Stimulated activated CD8-positive, alpha-beta memory T cell treated with anti-CD3 and anti-CD28 coated beads, Interleukin-7, amount 100 ng/mL, for 24 hours (primary cell): ENCODE results near the gene TRIO.

Source experiments
- DNase-seq: peaks from one replicate; pipeline ENCODE4 v3.0.0-alpha.2; 2020; ENCODE audit warnings: low read depth

The TRIO gene

GRCh38 chr5:14297697-14298096, 154.6 kb downstream of the TRIO start:
- no peak for DNase-seq

- DNase-seq: no peak
Measured at GRCh38 chr5:14298126-14298847, 155.1 kb downstream of the TRIO start.

DNA sequence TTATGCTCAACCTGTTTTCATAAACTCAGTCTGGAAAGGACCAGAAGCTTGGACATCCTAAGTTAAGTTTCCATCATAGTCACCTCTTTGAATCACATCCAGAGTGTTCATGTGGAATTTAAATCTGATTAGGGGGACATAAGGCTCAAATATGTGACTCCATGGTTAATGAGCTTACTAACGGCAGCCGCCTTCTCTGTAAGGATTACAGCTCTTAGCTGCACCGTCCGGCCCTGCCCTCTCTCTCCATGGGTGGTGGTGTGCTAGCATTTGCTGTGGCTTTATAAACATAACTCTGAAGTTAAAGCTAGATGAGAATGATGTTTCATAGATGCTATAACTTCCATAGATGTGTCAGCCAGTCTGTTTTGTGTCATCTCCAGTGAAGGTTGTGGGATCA, 156.5 kb downstream of the TRIO start:
- no peak for DNase-seq

GRCh38 chr5:14301186-14301585, 158.0 kb downstream of the TRIO start:
- DNase-seq: no peak

DNA sequence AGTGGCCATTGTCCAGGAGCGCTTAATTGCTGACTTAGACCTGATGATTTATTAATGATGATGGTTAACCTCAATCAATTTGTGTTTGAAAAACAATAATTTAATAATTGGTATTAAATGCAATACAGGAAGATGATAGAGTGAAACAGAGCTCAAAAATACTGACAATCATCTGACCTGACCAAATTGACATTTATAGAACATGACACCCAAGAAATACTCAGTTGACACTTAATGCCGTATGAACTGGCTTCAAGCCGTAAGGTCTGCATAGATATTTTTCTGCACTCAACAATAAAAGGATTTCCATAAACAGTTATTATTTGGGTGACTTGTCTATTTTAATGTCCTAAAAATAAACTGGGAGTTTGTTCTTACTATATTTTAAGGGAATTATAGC, 159.2 kb downstream of the TRIO start:
- DNase-seq: no peak

- DNase-seq: no peak
Measured at GRCh38 chr5:14305045-14305444, 161.9 kb downstream of the TRIO start.

- DNase-seq: no peak
Measured at GRCh38 chr5:14306329-14306815, 163.2 kb downstream of the TRIO start.

DNA sequence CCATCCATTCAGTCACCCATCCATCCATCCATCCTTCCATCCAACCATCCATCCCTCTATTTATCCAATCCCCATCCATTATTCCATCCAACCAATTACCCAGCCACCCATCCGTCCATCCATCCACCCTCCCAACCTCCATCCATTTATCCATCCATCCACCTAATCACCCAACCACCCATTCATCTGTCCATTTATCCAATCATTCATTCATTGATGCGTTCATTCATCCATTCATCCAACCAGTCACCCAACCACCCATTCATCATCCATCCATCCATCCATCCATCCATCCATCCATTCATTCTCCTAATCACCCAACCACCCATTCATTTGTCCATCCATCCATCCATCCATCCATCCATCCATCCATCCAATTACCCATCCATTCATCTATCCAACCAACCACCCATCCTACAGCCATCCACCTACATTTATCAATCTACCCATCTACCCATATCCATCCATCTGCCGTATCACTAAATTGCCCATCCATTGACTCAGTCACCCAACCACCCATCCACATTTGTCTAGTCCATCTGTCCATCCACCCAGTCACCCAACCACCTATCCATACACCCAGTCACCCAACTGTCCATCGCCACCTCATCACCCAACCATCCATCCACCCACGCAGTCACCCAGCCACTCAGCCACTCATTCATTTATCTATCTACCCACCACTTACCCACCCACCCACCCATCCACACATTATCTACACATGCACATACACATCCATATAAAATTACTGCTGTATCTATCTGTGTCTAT, 165.4 kb downstream of the TRIO start:
- no peak for DNase-seq

- no peak for DNase-seq
Measured at GRCh38 chr5:14309199-14309598, 166.1 kb downstream of the TRIO start.

- DNase-seq: no peak
Measured at GRCh38 chr5:14309878-14310531, 166.9 kb downstream of the TRIO start.

- DNase-seq: no peak
Measured at GRCh38 chr5:14310901-14311300, 167.8 kb downstream of the TRIO start.

DNA sequence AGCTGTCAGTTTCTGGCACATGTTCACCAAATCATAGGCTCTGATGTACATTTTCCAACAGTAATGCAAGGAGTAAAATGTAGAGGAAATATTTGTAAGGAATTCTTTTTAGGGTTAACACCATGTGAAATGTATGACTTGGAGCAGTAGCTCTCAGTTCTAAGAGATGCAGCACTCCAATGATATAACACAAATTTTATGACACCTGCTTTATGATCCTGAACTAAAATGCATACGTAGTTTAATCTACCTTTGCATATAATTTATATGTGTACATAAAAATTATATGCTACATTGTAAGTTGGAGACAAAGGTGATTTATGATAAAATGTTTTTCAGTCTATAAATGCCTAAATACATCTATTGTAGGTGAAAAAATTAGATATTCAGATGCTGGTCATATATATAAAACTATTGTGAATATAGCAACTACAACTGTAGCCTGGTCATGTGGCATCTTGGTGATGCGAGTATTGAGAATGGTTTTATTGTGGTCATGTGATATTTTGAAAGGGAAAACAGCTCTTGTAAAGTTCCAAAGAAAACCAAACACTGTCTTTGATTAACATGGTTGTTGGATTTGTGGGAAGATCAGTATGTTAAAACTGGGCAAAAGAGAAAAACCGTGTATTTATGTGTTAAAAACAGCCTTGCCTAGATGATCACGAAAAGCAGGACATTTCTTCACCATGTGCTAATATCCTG, 171.0 kb downstream of the TRIO start:
- no peak for DNase-seq

DNA sequence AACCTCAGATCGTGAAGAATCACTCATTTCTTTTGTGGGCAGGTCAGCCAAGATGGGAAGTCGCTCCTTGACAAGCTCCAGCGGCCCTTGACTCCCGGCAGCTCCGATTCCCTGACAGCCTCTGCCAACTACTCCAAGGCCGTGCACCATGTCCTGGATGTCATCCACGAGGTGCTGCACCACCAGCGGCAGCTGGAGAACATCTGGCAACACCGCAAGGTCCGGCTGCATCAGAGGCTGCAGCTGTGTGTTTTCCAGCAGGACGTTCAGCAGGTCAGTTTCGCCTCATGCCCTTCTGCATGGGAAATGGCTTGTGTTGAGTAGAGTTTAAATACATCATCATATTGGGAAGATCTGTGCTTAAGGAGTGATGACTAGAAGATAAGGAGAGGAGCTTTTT, 173.3 kb downstream of the TRIO start:
- DNase-seq: no peak

GRCh38 chr5:14319102-14319501, 176.0 kb downstream of the TRIO start:
- DNase-seq: no peak

DNA sequence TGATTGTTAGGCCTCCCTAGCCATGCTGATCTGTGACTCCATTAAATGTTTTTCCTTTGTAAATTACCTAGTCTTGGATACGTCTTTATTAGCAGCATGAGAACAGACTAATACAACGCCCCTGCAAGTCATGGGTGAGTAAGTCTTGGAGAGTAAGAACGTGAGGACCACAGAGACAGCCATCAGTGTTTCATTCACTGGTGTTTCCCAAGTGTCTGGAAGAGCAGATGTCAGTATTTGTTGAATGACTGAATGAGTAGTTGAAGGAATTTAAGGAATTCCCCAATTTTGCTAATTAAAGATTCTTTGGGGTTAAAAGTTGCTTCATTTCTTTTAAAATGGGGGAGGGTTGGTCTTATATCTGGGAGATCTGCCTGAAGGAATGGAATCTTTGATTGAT, 178.8 kb downstream of the TRIO start:
- no peak for DNase-seq

GRCh38 chr5:14322437-14323187, 179.5 kb downstream of the TRIO start:
- DNase-seq: no peak

DNA sequence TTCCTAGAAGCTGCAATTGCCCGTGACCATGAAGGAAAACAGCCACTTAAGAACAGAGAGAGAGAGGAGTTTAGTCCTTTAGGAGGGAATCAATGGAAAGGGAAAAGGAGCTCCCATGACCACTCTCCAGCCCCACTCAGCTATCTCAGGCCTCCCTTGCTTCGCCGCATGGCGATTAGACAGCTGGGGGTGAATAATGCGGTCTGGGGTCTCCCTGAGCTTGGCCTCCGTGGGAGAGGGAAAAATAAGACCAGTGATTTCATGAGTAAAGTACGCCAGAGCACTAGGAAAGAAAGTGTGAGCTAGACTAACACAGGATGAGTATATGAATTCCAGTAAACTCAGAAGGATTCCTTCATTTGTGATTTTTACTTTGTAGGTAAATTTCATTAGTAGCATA, 180.3 kb downstream of the TRIO start:
- DNase-seq: no peak

GRCh38 chr5:14325369-14325768, 182.2 kb downstream of the TRIO start:
- no peak for DNase-seq

DNA sequence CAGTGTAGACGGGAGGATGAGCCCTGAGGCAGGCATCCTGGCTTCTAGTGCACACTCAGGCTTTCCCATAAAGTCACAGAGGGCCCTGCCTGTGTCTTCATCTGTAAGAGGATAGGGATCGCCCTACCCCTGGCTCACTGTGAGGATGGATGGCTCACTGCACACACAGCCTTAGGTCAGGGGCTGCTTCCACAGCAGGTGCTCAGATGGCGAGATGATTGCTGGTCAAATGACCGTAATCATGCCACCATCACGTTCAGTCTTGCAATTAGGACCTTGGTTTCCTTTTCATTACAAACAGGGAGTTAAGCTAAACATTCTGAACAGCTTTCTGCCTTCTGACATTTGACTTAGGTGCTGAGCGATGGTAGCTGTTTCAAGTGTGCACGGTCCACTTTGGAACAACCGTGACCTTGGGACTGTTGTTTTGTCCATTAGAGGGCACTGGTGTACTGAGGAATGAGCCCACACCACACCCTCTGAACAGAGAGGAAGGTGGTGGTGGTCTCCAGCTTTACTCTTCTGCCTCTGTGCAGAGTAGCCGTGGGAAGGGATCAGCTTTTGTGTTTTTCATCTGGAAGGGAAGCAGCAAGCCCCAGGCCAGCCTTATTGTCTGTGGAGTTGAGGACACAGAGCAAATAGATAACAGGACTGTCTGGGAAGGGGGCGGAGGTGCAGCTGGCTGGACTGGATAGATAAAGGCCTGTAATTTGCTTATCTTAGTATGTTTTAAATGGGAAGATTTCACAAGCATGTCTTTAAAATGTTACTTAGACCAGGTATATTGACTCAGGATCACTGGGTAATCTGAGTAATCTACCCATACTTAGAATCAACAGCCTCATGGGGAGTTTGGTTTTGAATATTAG, 183.1 kb downstream of the TRIO start:
- no peak for DNase-seq

GRCh38 chr5:14327624-14328023, 184.5 kb downstream of the TRIO start:
- DNase-seq: no peak

DNA sequence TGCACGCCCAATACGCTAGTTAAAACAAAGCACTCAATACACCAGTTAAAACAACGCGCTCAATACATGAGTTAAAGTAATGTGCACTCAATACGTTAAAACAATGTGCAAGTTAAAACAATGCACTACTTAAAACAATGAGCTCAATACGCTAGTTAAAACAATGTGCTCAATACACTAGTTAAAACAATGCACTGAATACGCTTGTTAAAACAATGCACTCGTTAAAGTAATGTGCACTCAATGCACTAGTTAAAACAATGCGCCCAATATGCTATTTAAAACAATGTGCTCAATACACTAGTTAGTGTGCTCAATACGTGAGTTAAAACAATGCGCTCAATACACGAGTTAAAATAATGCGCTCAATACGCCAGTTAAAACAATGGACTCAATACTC, 185.0 kb downstream of the TRIO start:
- no peak for DNase-seq
